HTR-8/SVneo (cell line): ENCODE results near the gene EDNRB.
"Not testable (repeated sequence)": the region's sequence is repeated elsewhere in the genome, so short reads cannot be mapped to it uniquely, and the experiment has no call there.

Experiments used
- DNase-seq: peaks from one replicate; pipeline ENCODE4 v3.0.0; 2011; ENCODE audit warnings: low spot score, mixed read lengths; ENCODE audit not compliant: insufficient read length
- FAIRE-seq: peaks from 2 replicates; lab custom pipeline; 2011; peaks lifted over from hg19 to GRCh38; lab: Jason Lieb, UNC

Gene EDNRB

GRCh38 chr13:77857531-77858209 is 61.0 kb downstream of the EDNRB start:
- DNase-seq (no peak), FAIRE-seq (no peak)

- DNase-seq (no peak), FAIRE-seq (no peak)
Observed at GRCh38 chr13:77853703-77854102, 64.9 kb downstream of the EDNRB start.

- FAIRE-seq, DNase-seq: not testable (repeated sequence)
Observed at GRCh38 chr13:77848050-77848449, 70.6 kb downstream of the EDNRB start.

- FAIRE-seq (no peak), DNase-seq (no peak)
Observed at GRCh38 chr13:77846173-77846572, 72.5 kb downstream of the EDNRB start.
